HuH-7 (cell line): Measurements from ENCODE around the gene KCNJ6.
"Not testable (repeated sequence)": the region's sequence is repeated elsewhere in the genome, so short reads cannot be mapped to it uniquely, and the experiment has no call there.

Experiments used
- DNase-seq: peaks from one replicate; pipeline ENCODE4 v3.0.0; 2011; ENCODE audit warnings: low spot score

The KCNJ6 gene

DNA sequence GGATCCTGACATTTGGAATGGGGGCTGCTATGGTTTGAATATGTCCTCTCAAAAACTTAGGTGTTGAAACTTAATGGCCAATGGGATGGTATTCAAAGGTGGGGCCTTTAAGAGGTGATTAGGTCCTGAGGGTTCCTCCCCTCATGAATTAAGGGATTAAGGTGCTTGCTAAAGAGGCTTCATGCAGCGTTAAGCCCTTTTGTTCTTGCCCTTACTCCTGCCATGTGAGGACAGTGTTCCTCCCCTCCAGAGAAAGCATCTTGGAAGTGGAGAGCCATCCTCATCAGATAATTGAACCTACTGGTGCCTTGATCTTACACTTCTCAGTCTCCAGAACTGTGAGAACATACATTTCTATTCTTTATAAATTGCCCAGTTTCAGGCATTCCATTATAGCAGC, 146.6 kb downstream of the KCNJ6 start:
- DNase-seq = no peak

DNA sequence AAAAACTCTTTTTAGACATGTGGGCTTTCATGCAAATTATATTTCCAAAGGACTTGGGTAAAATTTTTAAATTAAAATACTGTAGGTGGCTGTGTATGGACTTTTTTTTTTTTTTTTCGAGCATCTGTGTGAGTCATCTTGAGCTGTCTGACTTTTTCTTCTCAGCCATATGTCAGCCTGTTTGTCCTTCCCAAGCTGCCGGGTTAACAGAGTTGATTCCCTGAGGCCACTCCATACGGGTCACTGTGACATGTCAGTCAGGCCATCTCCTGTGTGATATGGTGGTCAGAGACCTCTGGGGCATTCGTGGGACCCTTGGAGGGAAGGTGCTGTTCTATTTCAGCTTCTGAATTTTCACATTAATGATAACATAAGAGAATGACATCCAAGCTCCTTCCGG, 148.3 kb downstream of the KCNJ6 start:
- DNase-seq = no peak

DNA sequence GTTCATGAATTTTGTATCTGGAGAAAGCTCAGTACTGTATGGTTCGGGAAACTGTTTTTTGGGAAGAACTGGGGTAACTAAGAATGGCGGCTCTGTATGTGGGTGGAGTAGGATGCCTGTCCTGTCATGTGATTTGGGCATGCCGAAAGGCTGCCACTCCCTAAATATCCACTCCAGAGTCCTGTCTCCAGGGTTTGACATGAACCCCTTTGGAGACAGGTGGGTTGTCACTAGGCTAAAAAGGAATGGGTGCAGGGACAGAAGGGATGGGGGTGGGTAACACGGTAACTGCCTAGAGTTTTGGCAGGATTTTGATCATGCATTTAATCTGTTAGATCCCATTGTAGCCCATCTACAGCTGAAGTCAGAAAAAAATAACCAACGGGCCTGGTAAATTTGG, 150.1 kb downstream of the KCNJ6 start:
- no peak for DNase-seq

DNA sequence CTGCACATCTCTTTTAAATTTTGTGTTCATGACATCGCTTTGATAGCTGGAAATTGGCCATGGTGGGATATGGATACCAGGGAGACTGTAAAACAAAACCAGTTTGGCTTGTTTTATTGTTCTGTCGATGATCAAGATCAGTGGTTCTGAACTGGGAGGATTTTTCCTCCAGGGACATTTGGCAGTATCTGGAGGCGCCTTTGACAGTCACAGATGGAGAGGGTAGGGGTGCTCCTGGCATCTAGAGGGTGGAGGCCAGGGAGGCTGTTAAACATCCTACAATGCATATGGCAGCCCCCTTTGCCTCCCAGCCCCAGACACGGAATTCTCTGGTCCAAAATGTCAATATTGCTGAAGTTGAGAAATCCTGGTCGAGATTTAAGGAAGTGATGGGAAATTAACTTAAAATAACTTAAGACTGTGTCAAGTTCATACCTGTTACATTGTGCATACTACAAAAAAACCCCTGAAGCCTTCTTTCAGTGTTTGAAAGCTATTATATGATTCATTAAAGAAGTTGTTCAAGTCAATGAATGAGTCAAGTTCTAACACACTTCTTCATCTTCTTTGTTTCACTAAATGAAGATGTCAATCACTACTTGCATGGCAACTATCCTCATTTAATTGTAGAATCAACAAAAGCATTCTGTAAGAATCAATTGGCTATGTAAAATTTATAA, 150.9 kb downstream of the KCNJ6 start:
- no peak for DNase-seq

DNA sequence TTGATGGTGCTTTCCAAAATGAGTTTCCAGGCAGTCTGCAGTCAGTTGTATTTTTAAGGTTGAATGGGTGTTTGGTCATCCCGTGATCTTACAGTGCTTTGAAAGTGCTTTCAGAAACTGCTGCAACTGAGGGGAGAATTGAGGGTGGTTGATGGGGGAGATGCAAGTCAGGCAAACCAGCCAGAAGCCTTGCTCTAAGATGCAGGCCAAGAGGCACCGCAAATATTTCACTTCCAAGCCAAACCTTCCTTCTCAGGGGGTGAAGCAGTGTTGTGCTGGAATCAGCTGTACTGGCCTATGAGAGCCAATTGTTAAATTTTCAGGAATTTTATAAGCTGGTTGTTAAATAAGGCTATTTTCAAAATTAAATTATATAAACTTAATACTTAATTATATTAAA, 151.6 kb downstream of the KCNJ6 start:
- no peak for DNase-seq

DNA sequence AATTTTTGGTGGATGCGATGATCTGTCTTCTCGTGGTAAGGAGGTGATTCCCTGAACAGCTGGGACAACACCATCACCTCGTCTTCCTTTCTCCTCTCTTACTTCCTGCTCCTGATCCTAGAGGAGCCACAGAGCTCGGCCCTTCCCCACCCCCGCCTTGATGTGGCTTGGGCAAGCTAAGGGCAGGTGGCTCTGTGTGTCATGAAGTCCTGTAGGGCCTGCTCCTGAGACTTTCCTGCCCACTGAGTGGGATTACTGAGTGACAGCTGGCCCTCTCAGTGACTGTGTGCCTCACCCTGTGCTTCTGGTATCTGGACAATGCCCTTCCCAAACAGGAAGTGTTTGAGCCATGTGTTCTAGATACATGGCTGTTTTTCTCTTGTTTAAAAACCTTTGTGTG, 153.0 kb downstream of the KCNJ6 start:
- no peak for DNase-seq

DNA sequence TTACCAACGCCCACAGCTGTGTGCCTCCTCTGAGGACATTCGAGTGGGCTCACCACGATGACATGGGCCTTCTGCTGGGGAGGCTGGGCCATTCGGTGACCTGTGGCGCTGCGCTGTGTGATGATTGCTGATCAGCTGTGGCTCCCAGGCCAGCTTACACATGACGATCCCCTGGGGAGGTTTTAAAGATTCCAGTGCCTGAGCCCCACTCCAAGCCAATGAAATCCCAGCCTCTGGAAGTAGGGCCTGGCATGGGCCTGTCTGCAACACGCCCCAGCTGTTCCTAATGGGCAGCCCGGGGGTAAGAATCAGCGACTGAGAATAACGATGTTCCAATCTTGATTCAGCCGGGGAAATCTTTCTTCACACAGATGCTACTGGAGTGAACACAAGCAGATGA, 153.7 kb downstream of the KCNJ6 start:
- DNase-seq = no peak

DNA sequence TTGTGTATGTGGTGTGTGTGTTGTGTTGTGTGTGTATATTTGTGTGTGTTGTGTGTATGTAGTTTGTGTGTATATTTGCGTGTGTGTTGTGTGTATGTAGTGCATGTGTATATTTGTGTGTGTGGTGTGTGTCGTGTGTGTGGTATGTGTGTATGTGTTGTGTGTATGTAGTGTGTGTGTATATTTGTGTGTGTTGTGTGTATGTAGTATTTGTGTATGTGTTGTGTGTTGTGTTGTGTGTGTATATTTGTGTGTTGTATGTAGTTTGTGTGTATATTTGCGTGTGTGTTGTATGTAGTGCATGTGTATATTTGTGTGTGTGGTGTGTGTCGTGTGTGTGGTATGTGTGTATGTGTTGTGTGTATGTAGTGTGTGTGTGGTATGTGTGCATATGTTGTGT, 154.9 kb downstream of the KCNJ6 start:
- not testable (repeated sequence) for DNase-seq

DNA sequence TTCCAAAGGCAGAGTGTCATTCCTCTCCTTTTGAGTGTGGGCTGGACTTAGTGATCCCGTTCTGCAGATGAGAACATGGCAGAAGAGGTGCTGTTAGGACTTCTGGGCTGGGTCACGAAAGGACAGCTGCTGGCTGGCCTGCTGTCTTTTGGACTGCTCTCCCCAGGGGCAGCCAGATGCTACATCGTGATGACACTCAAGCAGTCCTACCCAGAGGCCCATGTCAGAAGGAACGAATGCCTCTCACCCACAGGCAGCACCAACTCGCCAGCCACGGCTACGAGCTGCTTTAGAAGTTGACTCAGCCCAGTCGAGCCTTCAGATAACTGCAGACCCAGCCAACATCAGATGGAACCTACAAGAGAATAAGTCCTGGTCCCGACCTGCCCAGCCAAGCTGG, 156.5 kb downstream of the KCNJ6 start:
- DNase-seq = no peak

DNA sequence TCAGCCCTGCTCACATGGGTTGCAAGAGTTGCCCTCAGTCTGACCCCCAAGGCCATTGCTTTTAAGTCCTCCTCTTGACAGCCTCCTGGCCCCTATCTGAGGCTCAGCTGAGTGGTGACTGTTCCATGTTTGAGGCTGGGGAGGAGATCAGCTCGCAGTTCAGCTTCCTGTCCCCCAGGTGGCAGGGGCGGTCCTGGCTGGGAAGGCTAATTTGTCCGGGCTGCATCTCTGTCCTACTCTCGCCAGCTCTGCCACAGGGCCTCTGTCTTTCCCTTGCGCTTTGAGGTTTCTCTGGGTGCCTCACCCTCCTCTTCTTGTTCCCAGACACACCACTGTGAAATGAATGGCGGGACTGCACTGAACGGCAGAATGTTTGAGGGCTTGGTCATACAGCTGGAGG, 157.3 kb downstream of the KCNJ6 start:
- peak; percentile 46 for DNase-seq

DNA sequence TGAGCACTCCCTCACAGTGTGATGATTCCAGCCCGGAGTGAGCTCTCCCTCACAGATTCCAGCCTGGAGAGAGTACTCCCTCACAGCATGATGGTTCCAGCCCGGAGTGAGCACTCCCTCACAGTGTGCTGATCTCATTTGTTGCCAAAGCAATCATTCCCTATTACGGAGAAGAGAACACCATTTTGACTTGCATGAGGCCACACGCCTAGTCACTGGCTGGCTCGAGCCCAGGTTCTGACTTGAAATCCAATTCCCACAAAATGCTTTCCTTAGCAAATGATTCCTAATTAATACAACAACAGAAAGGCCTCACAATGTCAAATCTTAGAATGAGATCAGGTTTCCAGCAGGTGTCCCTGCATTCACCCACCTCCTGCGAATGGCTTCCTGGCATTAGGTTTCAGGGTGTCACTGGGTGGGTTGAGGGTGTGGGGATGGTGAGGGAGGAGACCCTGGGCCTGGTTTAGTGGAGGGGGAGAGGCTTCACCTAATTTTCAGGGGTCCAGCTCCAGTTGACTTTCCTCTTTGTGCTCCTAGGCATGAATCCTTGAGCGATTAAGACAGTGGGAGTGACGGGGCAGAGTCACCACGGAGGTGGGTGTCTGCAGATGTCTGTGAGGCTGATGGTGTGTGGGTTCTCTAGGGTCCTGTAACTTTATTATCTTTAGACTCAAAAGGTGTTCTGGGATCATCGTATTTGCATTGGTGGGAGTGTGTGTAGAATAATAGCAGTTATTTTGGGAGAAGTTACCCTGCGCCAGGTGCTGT, 158.5 kb downstream of the KCNJ6 start:
- no peak for DNase-seq

DNA sequence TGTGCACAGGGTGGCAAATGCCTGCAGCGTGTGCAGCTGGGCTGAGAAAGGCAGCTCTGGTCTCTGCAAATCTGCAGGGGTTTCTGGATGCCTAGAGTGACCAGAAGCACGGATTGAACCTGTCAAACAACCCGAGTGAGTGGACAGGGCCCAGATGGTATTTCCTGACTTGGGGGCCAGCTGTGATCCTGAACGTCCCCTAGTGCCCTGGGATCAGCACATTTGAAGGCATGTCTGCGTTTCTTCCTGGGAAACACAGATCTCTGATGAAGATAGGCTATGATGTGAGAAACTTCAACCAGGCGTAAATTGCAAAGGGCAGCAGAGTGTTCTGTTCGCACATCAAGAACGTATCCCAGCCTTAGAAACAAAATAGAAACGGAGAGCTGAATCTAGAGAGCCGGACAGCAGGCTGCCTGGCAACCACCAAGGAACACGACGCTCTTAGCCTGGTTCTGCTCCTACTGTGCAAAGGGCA, 163.1 kb downstream of the KCNJ6 start:
- DNase-seq = no peak

DNA sequence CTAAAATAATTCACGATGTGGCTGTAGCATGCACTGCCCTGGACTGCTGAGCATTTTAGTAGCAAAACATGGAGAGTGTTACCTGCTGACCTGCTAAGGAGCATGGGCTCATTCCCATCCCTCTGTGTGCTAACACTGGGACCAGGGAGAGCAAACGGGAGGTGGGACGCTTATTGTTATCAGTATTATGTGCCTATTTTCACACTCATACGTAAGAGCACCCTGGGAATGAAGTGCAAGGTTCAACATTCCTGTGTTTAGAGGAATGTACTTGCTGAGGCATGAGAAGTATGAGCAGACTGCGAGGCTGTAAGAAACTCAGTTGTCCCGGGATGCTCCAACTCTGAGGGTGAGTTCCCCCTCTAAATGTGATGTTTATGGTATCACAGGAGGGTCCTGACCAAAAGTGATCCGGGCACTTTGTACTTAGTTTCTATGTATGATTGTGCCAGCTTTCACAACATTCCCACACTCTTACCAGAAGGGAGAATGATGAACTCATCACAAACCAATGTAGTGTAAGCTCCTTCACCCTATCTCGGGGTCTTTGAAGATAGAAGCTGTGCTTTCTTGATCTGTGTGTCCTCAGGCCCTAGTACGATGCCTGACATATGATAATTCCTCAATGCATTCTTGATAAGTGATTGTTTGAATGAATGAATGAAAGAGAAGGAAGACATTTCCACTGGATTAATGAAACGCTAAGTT, 164.8 kb downstream of the KCNJ6 start:
- no peak for DNase-seq

DNA sequence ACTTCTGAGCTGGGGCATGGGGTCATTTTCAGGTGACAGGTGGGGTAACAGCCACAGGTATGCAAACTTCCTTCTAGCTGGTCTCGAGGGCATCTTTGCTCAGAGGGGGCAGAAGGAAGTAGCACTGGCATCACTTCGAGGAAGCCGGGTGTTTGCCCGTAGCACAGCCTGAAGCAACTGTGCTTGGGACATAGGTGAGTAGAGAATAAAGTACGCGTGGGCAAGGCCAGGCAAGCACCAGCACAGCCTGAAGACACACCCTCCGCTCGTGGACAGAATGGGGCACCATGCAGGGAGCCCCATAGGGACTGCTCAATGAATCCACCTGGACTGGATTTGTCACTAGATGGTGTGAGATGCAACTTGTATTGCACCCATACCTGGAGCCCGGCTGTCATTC, 167.1 kb downstream of the KCNJ6 start:
- no peak for DNase-seq

DNA sequence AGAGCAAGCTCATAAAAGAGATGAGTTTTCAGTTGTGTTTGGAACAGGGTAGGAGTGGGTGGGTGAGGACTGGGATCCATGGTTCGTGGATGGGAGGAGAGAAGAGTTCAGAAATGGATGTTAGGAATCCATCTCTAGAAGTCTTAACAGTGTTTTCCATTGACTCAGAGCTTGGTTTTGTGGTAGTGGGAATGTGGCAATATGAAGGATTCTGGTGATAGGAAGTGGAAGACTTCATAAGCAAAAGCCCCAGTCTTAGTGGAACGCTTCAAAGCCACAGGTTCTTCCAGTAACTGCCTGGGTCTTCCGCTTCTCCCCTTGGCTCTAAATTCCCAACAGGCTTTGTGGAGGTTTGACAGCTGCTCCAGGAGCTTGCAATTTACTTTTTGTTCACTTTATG, 167.9 kb downstream of the KCNJ6 start:
- no peak for DNase-seq

DNA sequence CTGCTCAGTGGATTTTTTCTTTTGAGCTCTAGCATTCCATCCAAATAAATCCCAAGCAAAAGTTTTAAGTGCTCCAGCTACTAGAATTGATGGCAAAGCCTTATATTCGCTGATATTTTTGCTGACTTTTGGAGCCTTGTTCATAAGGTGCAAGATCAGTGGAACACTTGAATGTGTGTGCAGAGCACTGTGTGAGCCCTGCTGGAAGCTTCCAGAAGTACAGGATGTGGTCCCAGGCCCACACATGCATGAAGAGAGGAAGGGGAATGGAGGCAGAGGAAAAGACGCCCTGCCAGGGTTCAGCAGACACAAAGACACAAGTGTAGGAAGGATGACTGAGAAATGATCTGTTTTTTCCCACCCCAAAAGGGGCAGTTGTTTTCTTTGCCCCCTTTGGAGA, 169.4 kb downstream of the KCNJ6 start:
- no peak for DNase-seq

DNA sequence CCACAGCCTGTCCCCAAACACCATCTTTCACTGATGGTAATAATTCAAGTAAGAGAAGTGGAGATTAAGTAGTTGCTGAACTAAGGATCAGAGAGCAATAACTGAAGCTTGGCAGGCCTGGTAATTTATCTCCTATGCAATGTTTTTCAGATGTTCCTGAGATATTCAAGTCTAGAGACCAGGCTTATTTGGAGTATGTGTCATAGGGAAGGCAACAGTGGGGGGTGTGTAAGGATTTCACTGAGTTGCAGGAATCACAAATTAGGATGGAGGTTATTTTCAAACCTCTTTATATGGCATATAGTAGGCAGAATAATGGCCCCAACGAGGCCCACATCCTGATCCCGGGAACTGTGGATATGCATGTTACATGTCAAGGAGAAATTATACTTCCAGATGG, 171.7 kb downstream of the KCNJ6 start:
- no peak for DNase-seq

DNA sequence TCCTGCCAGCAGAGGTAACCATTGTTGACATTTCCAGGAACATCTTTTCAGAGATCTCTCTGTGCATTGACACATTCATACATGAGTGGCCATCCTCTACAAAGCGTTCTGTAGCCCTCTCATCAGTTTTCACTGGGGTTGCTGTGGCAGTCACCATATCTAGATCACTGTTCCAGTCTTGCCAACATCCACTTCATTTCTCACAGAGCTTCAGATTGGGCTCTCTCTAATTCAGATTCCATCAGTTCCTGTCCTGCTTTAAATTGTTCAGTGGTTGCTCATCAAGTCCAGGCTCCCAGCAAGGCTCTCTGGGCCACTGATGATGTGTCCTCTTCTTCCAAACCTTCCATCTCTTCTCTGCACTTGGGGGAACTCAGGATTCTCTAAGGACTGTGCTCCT, 173.7 kb downstream of the KCNJ6 start:
- no peak for DNase-seq

DNA sequence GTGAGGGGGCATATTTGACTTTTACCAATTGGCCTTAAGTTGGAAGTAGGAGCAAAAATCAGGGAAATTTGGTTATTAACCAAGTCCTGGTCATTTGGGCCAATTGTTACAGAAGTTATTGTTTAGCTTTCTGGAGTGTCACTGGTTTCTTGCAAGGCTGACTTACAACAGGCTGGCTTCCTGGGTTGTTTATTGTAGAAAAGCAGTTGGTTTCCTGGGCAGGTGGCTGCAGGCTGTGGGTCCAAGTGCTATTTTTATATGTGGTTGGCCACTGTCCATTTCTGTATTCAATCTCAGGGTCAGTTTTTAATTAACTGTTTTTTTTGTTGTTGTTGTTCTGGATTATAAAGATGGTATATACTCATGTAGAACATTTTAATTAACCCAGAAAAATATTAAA, 174.1 kb downstream of the KCNJ6 start:
- DNase-seq = no peak

DNA sequence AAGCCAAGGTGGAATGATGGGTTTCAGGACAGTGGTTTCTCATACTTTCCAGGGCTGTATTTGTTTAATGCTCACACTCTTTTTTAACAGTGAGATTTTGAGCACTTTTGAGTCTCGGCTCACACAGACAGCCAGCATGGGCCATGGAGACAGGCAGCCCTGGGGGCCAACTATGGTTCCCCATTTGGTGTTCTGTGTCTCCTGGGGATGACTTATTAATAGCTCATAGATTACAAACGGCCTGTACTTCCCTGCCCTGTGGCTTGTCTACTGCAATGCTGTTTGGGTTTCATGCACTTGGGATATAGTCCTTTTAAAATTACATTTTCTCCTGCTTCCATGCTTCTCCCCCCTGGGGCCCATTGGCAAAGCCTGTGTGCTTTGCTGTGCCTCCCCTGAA, 178.3 kb downstream of the KCNJ6 start:
- no peak for DNase-seq

DNA sequence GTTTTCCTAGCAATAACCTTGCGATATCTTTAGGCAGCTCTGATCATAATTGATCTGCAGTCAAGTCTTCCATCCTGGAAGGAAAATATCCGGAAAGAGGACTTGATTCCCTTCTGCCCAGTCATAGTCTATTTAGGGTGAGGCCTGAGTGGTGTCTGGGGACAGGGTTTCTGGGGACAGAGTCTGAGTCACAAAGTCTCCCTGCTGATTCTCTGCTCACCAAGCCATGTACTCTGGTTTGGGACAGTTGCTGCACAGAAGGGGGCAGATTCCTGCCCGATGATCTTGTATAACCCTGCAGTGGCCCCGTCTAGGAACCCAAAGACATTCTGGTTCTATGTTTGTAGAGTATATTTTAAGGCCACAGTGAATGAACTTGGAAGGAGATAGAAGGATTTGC, 178.8 kb downstream of the KCNJ6 start:
- no peak for DNase-seq

DNA sequence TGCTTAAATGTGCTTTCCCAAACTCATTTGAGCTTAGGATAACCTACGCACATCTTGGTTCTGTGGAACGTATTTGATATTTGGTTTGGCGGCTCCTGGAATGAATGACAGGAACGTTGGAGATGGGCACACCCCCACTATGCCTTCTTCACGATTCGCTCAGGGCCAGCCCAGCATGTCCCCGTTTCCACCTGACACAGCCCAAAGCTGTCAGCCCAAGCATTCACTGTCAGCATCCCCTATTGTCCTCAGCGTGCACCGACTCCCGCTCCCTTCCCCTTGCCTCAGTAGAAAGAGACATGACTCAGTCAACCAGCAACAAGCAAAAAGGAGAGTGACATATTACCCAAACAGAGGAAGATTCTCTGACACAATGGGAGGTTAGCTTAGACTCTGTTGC, 181.4 kb downstream of the KCNJ6 start:
- no peak for DNase-seq

DNA sequence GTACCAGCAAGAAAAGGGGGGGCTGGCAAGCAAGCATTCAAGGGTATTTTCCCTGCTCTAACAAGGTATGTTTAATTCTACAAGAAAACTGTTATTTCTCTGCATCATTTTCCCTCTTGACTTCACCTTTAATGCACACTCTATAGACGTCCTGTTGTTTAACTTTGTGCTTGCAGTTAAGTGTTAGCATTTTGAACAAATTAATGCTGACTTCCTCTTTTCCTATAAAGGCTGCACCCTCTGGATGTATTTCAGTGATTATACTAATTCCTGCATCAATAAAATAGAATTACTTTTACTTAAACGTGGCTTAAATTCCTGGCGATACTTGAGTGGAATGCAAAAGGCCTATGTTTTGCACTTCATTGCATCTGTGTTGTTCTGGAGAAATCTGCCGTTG, 183.3 kb downstream of the KCNJ6 start:
- no peak for DNase-seq
